ENCODE measurements around the gene CNPY4.

The CNPY4 gene

DNA sequence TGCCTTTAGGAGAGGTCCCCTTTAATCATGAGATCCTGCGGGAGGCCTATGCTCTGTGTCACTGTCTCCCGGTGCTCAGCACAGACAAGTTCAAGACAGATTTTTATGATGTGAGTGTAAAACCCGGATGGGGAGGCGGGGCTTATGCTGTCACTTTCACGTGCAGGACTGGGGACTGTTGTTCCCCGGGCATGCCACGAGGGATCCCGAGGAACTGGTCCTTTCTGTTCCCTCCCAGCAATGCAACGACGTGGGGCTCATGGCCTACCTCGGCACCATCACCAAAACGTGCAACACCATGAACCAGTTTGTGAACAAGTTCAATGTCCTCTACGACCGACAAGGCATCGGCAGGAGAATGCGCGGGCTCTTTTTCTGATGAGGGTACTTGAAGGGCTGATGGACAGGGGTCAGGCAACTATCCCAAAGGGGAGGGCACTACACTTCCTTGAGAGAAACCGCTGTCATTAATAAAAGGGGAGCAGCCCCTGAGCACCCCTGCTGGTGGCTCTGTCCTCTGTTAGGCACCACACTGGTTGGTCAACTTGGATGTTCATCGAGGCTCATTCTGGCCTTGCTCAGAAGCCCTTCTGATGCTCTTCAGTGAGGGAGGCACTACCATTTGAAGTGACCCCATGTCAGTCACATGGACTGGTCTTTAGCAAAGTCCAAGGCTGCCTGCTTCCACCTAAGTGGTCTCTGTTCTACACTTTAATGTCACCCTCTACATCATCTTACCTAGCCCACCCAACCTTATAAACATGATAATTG, 27.8 kb upstream of the CNPY4 start:
- DNase-seq (ENCODE audit: low read depth): no peak
- no peak overlapping the region for H3K4me3 ChIP-seq (ENCODE audit: low read depth, low read length)
- TF ChIP-seq, protein P1, sequence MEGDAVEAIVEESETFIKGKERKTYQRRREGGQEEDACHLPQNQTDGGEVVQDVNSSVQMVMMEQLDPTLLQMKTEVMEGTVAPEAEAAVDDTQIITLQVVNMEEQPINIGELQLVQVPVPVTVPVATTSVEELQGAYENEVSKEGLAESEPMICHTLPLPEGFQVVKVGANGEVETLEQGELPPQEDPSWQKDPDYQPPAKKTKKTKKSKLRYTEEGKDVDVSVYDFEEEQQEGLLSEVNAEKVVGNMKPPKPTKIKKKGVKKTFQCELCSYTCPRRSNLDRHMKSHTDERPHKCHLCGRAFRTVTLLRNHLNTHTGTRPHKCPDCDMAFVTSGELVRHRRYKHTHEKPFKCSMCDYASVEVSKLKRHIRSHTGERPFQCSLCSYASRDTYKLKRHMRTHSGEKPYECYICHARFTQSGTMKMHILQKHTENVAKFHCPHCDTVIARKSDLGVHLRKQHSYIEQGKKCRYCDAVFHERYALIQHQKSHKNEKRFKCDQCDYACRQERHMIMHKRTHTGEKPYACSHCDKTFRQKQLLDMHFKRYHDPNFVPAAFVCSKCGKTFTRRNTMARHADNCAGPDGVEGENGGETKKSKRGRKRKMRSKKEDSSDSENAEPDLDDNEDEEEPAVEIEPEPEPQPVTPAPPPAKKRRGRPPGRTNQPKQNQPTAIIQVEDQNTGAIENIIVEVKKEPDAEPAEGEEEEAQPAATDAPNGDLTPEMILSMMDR (conservative IDR thresholded peaks at IDR 0.05; ENCODE audit: low read depth, low read length): peak; percentile 20

DNA sequence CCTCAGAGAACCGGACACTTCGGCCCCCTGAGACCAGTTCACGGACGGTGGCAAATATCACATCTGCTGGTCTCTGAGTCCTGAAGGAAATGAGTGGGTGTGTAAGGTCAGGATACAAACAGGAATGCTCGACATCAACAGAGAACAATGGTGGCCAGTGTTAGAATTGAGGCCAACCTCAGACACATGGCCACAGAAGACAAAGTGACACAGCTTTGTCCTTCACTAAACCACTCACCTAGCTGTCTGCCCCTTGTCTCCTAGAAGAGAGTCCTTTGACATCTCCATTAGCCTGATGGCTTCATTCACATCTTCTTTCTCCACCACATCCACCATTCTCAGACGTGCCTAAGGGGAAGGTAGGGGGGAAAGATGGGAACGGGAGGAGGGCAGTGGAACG, 26.4 kb upstream of the CNPY4 start:
- H3K4me3 ChIP-seq (ENCODE audit: low read depth, low read length): no peak overlapping the region
- TF ChIP-seq, protein P1 (conservative IDR thresholded peaks at IDR 0.05; ENCODE audit: low read depth, low read length): no peak
- DNase-seq (ENCODE audit: low read depth): no peak

DNA sequence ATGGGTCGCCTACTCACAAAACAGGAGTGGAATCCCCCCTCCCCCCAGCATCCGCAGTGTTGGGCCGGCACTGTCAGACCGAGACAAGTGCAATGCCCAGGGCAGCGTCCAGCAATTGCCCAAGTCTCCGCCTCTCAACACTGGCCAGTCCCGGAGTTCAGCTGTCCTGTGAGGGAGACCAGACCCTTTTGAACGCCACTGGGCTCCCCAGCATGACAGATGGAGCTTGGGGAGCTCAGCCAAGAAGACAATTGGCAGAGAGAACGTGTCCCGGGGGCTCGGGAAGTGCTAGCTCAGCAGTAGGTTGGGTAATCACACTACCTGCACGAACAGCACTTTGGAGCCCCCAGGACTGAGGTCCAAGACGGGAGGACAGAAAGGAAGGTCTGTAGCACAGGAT, 25.9 kb upstream of the CNPY4 start:
- TF ChIP-seq, protein P1 (conservative IDR thresholded peaks at IDR 0.05; ENCODE audit: low read depth, low read length): no peak
- DNase-seq (ENCODE audit: low read depth): no peak

DNA sequence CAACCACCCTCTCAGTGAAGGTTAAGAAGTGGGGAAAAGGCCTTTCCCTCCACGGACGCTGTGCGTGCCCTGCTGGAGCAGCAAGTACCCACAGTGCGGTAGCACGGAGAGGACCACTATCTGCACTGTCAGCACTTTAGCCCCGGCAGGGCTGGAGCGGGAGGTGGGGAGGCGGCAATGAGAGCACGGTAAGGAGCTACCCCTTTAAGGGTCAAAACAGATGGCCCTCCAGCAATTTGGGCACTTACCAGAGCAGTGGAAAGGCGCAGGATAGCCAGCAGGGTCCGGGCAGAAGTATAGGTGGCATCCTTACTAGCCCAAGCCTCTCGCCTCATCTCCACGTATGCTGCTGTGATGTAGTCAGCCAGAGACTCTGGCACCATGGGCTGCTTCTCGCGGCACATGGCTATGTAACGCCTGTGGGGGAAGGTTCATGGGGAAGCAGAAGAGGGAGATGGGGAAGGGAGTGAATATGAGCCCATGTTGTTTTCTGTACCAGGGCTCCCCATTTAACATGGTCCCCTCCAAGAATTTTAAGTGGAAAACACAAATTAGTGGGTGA, 25.4 kb upstream of the CNPY4 start:
- no peak for DNase-seq (ENCODE audit: low read depth)
- TF ChIP-seq, protein P1 (conservative IDR thresholded peaks at IDR 0.05; ENCODE audit: low read depth, low read length): no peak
- no peak overlapping the region for H3K4me3 ChIP-seq (ENCODE audit: low read depth, low read length)

More for the DNA sequence above, 25.9 kb upstream of the CNPY4 start:
- no peak overlapping the region for H3K4me3 ChIP-seq (ENCODE audit: low read depth, low read length)

DNA sequence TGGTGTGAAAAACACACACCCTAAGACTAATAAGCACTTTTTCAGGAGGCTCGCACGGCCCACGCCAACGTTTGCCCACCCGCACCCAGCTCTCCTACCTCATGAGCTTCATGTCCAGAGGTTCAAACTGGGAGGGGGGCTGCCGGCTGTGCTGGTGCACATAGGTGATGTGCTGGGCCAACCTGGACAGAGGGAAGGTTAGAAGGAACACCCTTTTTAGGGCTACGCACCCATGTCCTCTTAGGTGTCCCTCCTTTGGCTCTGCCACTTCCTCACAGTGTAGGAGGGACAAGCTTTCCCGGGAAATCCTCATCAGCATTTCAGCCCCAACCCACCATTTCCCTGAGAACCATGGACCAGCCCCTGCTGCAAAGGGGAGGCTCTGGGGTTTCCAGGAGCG, 24.1 kb upstream of the CNPY4 start:
- DNase-seq (ENCODE audit: low read depth): no peak
- H3K4me3 ChIP-seq (ENCODE audit: low read depth, low read length): no peak overlapping the region
- TF ChIP-seq, protein P1 (conservative IDR thresholded peaks at IDR 0.05; ENCODE audit: low read depth, low read length): no peak

DNA sequence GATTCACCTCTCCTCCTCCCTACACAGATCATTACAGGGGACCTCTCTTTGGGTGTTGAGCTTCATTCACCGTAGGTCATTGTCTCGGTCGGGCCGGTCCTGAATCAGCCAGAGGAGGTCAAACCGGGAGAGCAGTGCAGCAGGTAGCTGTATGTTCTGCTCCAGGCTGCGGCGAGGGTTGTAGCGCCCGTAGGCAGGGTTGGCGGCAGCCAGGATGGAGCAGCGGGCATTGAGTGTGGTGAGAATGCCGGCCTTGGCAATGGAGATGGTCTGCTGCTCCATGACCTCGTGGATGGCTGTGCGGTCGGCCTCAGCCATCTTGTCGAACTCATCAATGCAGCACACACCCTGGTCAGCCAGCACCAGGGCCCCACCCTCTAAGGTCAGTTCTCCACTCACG, 23.7 kb upstream of the CNPY4 start:
- TF ChIP-seq, protein P1 (conservative IDR thresholded peaks at IDR 0.05; ENCODE audit: low read depth, low read length): no peak
- H3K4me3 ChIP-seq (ENCODE audit: low read depth, low read length): no peak overlapping the region
- DNase-seq (ENCODE audit: low read depth): no peak

DNA sequence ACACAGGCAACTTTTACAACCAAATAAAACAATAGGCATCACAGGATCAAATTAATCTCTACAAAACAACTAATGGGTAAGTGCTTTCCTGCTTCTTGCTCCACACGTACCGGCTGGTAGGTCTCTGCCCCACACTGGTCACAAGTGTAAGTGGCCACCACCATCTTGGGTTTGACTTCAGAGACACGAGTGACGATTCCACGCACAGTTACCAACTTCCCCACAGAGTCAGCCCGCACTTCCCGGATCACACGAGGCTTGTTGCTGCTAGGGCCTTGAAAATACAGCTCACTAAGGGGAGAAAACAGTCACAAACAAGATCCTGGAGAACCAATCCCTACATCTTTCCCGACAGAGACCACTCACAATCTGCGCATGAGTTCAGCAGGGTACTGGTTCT, 20.5 kb upstream of the CNPY4 start:
- no peak overlapping the region for H3K4me3 ChIP-seq (ENCODE audit: low read depth, low read length)
- no peak for DNase-seq (ENCODE audit: low read depth)
- TF ChIP-seq, protein P1 (conservative IDR thresholded peaks at IDR 0.05; ENCODE audit: low read depth, low read length): no peak

Data from choroid plexus epithelial cell (primary cell).